OCI-LY7 (cell line): ENCODE measurements around the gene TBC1D24.

Experiments
- EZH2phosphoT487 ChIP-seq: fragments of 200-600 bp; sonication (generic); IDR thresholded peaks from 2 replicates; pipeline ENCODE4 v1.6.1; 2018; ENCODE audit warnings: low read depth, borderline replicate concordance, mild to moderate bottlenecking, mixed run types, antibody characterized with exemption, low read length, moderate library complexity, mixed read lengths
- TF ChIP-seq, protein P1 (sequence below): fragments of 200-600 bp; sonication (generic); conservative IDR thresholded peaks from 2 replicates; pipeline ENCODE4 v1.5.1; 2014; ENCODE audit warnings: mild to moderate bottlenecking, antibody characterized with exemption, low read length, moderate library complexity, mixed read lengths

DNA sequence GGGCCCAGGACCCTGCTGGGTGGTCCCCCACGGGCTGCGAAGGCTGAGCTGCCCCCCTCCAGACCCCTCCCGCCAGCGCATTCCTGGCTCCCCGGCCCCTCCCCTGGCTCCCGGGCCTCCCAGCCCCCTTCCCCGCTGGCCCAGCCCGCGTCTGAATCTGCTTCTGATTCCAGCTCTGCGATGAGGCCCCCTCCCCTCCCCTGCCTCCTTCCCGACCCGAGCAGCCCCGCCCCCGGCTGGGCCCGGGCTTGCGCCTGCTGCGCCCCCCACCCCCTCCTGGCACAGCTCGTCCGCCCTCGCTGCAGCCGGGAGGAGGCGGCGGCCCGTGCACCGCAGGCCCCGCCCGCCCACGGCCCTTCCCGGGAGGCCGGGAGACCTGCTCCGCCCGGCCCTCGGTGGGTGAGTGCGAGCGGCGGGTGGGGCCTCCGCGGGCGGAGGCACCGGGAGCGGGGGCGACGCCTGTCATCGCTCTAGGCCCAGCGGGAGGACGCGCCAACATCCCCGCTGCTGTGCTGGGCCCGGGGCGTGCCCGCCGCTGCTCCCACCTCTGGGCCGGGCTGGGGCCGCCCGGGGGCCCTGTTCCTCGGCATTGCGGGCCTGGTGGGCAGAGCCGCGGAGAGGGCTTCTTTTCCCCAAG is 3.8 kb upstream of the TBC1D24 start, which contains the start of gene NTN3:
- TF ChIP-seq, protein P1, sequence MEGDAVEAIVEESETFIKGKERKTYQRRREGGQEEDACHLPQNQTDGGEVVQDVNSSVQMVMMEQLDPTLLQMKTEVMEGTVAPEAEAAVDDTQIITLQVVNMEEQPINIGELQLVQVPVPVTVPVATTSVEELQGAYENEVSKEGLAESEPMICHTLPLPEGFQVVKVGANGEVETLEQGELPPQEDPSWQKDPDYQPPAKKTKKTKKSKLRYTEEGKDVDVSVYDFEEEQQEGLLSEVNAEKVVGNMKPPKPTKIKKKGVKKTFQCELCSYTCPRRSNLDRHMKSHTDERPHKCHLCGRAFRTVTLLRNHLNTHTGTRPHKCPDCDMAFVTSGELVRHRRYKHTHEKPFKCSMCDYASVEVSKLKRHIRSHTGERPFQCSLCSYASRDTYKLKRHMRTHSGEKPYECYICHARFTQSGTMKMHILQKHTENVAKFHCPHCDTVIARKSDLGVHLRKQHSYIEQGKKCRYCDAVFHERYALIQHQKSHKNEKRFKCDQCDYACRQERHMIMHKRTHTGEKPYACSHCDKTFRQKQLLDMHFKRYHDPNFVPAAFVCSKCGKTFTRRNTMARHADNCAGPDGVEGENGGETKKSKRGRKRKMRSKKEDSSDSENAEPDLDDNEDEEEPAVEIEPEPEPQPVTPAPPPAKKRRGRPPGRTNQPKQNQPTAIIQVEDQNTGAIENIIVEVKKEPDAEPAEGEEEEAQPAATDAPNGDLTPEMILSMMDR = no peak
- TF ChIP-seq EZH2phosphoT487 = no peak
